Esophagus muscularis mucosa (tissue), 4 donors: Measurements from ENCODE around the gene CDC37L1.

Source experiments
- EP300 ChIP-seq: sonication (generic); formaldehyde crosslinking; IDR thresholded peaks from one replicate; pipeline ENCODE4 v1.6.1; 2017; ENCODE audit warnings: antibody characterized with exemption
- POLR2A ChIP-seq: fragments of 450-650 bp; IDR thresholded peaks from one replicate; pipeline ENCODE4 v1.6.1; 2017; ENCODE audit warnings: antibody characterized with exemption, moderate library complexity, mild to moderate bottlenecking, low read depth
- POLR2AphosphoS5 ChIP-seq, 2 donors: sonication (generic); formaldehyde crosslinking; IDR thresholded peaks; one replicate each; pipeline ENCODE4 v1.6.1; 2017; ENCODE audit warnings: antibody characterized with exemption in 2 of 2
- TF ChIP-seq, protein P1 (sequence below), 3 experiments: fragments of 200-600 bp in 2 of 3; fragments of 450-650 bp in 1 of 3; sonication (generic) in 2 of 3; IDR thresholded peaks; one replicate each; pipeline ENCODE4 v1.5.1; 2017 to 2019; ENCODE audit warnings: antibody characterized with exemption in 3 of 3, mild to moderate bottlenecking in 2 of 3, moderate library complexity in 1 of 3

GRCh38 chr9:4756420-4756819 lies 77.1 kb downstream of the CDC37L1 start:
- TF ChIP-seq POLR2AphosphoS5 (IDR thresholded peaks at IDR 0.05) (no peak), POLR2A (no peak), EP300 (no peak)
- TF ChIP-seq, protein P1, sequence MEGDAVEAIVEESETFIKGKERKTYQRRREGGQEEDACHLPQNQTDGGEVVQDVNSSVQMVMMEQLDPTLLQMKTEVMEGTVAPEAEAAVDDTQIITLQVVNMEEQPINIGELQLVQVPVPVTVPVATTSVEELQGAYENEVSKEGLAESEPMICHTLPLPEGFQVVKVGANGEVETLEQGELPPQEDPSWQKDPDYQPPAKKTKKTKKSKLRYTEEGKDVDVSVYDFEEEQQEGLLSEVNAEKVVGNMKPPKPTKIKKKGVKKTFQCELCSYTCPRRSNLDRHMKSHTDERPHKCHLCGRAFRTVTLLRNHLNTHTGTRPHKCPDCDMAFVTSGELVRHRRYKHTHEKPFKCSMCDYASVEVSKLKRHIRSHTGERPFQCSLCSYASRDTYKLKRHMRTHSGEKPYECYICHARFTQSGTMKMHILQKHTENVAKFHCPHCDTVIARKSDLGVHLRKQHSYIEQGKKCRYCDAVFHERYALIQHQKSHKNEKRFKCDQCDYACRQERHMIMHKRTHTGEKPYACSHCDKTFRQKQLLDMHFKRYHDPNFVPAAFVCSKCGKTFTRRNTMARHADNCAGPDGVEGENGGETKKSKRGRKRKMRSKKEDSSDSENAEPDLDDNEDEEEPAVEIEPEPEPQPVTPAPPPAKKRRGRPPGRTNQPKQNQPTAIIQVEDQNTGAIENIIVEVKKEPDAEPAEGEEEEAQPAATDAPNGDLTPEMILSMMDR (IDR thresholded peaks at IDR 0.05) = no peak
